Measurements from ENCODE around the gene CCL7. TPM values are rescaled to one million over a fixed set of nuclear protein-coding genes. Genes with fewer than 3 reads are reported as not detected.

Gene CCL7
- total and polyA plus RNA-seq, 8 donors: 0.96 to 3.7 TPM; not detected in 6

GRCh38 chr17:34276826-34277225 lies 6.8 kb downstream of the CCL7 start:
- no peak overlapping the region for H3K4me3 ChIP-seq
- no peaks in the 10 kb centered on the region for H3K27me3 ChIP-seq
- ATAC-seq (no peak), DNase-seq (no peak)
- no peaks in the 10 kb centered on the region for H3K9me3 ChIP-seq
- TF ChIP-seq CTCF (IDR thresholded peaks at IDR 0.05): no peak
- no peaks in the 10 kb centered on the region for H3K4me1 ChIP-seq
- no peak overlapping the region for H3K27ac ChIP-seq
- H3K36me3 ChIP-seq: no peaks in the 10 kb centered on the region
- intact Hi-C loops (cut with DNase I): no loop called here

- H3K9me3 ChIP-seq: no peaks in the 10 kb centered on the region
- DNase-seq: no peak
- no peaks in the 10 kb centered on the region for H3K36me3 ChIP-seq
- no peak for ATAC-seq
- intact Hi-C loops (cut with DNase I): no loop called here
- H3K4me3 ChIP-seq: no peak overlapping the region
- H3K27me3 ChIP-seq: no peaks in the 10 kb centered on the region
- no peak for TF ChIP-seq CTCF (IDR thresholded peaks at IDR 0.05)
- no peak overlapping the region for H3K27ac ChIP-seq
- no peaks in the 10 kb centered on the region for H3K4me1 ChIP-seq
Measured at GRCh38 chr17:34283571-34283970, 13.6 kb downstream of the CCL7 start.

GRCh38 chr17:34285286-34285792 lies 15.3 kb downstream of the CCL7 start, which contains the start of gene CCL11:
Gene CCL11 (plus strand): TSS chr17:34285742. CDS start chr17:34285809, 67 bp downstream.
- intact Hi-C loops (cut with DNase I): no loop called here

GRCh38 chr17:34287875-34288274 lies 17.9 kb downstream of the CCL7 start:
- Histone ChIP-seq H3K4me3 (no peak overlapping the region), H3K27ac (no peak overlapping the region), H3K4me1 (no peaks in the 10 kb centered on the region), H3K36me3 (no peaks in the 10 kb centered on the region), H3K27me3 (no peaks in the 10 kb centered on the region), H3K9me3 (no peaks in the 10 kb centered on the region)
- ATAC-seq: no peak
- no peak for DNase-seq
- intact Hi-C loops (cut with DNase I): no loop called here
- no peak for TF ChIP-seq CTCF (IDR thresholded peaks at IDR 0.05)

More at GRCh38 chr17:34285286-34285792, 15.3 kb downstream of the CCL7 start, which contains the start of gene CCL11:
- H3K4me1 ChIP-seq: no peaks in the 10 kb centered on the region
- no peaks in the 10 kb centered on the region for H3K9me3 ChIP-seq
- no peaks in the 10 kb centered on the region for H3K27me3 ChIP-seq
- ATAC-seq (no peak), DNase-seq (no peak)
- no peak within 1 kb of the TSS for H3K4me3 ChIP-seq
- TF ChIP-seq CTCF (IDR thresholded peaks at IDR 0.05): no peak
- no peak within 1 kb of the TSS for H3K27ac ChIP-seq
- H3K36me3 ChIP-seq: no peaks in the 10 kb centered on the region

- Histone ChIP-seq H3K36me3 (no peaks in the 10 kb centered on the region), H3K27ac (no peak overlapping the region), H3K4me3 (no peak overlapping the region), H3K9me3 (no peaks in the 10 kb centered on the region), H3K4me1 (no peaks in the 10 kb centered on the region), H3K27me3 (no peaks in the 10 kb centered on the region)
- no peak for TF ChIP-seq CTCF (IDR thresholded peaks at IDR 0.05)
- intact Hi-C loops (cut with DNase I): no loop called here
- DNase-seq: no peak
- no peak for ATAC-seq
Measured at GRCh38 chr17:34290586-34290985, 20.6 kb downstream of the CCL7 start.
